Effector memory CD8-positive, alpha-beta T cell (primary cell): Measurements from ENCODE around the gene BPHL.
"Not testable (repeated sequence)": the region's sequence is repeated elsewhere in the genome, so short reads cannot be mapped to it uniquely, and the experiment has no call there.

Source experiments
- ATAC-seq: fragments of 150-1000 bp; cut with Tn5 transposase; replicated peaks from 2 replicates; pipeline ENCODE4 v1.10.0; 2021; ENCODE audit warnings: mild to moderate bottlenecking, moderate library complexity
- DNase-seq, 3 experiments: peaks; one replicate each; pipeline ENCODE4 v3.0.0; 2021
- H3K27ac Mint-ChIP-seq, 2 donors: one replicate each; pipeline ENCODE4 v1.8.0; 2022; ENCODE audit warnings: mild to moderate bottlenecking in 2 of 2, mixed read lengths in 2 of 2, moderate library complexity in 2 of 2
- H3K27me3 Mint-ChIP-seq, 2 donors: one replicate each; pipeline ENCODE4 v1.8.0; 2022; ENCODE audit warnings: mixed read lengths in 2 of 2
- H3K36me3 Mint-ChIP-seq: one replicate; pipeline ENCODE4 v1.8.0; 2022; ENCODE audit warnings: mild to moderate bottlenecking, moderate library complexity, mixed read lengths; ENCODE audit not compliant: insufficient read depth
- H3K4me1 Mint-ChIP-seq, 2 donors: one replicate each; pipeline ENCODE4 v1.8.0; 2022; ENCODE audit warnings: low read depth in 2 of 2, mixed read lengths in 2 of 2
- H3K4me3 Mint-ChIP-seq, 2 donors: one replicate each; pipeline ENCODE4 v1.8.0; 2022; ENCODE audit warnings: mild to moderate bottlenecking in 2 of 2, mixed read lengths in 2 of 2, moderate library complexity in 2 of 2
- H3K9me3 Mint-ChIP-seq, 2 donors: one replicate each; pipeline ENCODE4 v1.8.0; 2022; ENCODE audit warnings: mixed read lengths in 2 of 2

Gene BPHL

GRCh38 chr6:3133515-3133914, 15.0 kb downstream of the BPHL start:
- ATAC-seq (no peak), DNase-seq (no peak)
- no peaks in the 10 kb centered on the region for H3K4me1 Mint-ChIP-seq
- H3K27me3 Mint-ChIP-seq: no peaks in the 10 kb centered on the region
- H3K9me3 Mint-ChIP-seq: no peaks in the 10 kb centered on the region
- H3K27ac Mint-ChIP-seq: no peak overlapping the region
- H3K36me3 Mint-ChIP-seq: peaks cover 7% of the 10 kb centered on the region
- H3K4me3 Mint-ChIP-seq: no peak overlapping the region

- H3K4me1 Mint-ChIP-seq: no peaks in the 10 kb centered on the region
- H3K27me3 Mint-ChIP-seq: no peaks in the 10 kb centered on the region
- H3K27ac Mint-ChIP-seq: no peak overlapping the region
- DNase-seq (no peak), ATAC-seq (no peak)
- H3K9me3 Mint-ChIP-seq: no peaks in the 10 kb centered on the region
- H3K36me3 Mint-ChIP-seq: peaks cover 7% of the 10 kb centered on the region
- no peak overlapping the region for H3K4me3 Mint-ChIP-seq
Observed at GRCh38 chr6:3135668-3136291, 17.3 kb downstream of the BPHL start.

- Mint-ChIP-seq H3K27me3 (no peaks in the 10 kb centered on the region), H3K36me3 (peaks cover 5% of the 10 kb centered on the region), H3K4me1 (no peaks in the 10 kb centered on the region), H3K9me3 (no peaks in the 10 kb centered on the region), H3K4me3 (no peak overlapping the region), H3K27ac (no peak overlapping the region)
- ATAC-seq (no peak), DNase-seq (no peak)
Observed at GRCh38 chr6:3136292-3137011, 17.9 kb downstream of the BPHL start.

DNA sequence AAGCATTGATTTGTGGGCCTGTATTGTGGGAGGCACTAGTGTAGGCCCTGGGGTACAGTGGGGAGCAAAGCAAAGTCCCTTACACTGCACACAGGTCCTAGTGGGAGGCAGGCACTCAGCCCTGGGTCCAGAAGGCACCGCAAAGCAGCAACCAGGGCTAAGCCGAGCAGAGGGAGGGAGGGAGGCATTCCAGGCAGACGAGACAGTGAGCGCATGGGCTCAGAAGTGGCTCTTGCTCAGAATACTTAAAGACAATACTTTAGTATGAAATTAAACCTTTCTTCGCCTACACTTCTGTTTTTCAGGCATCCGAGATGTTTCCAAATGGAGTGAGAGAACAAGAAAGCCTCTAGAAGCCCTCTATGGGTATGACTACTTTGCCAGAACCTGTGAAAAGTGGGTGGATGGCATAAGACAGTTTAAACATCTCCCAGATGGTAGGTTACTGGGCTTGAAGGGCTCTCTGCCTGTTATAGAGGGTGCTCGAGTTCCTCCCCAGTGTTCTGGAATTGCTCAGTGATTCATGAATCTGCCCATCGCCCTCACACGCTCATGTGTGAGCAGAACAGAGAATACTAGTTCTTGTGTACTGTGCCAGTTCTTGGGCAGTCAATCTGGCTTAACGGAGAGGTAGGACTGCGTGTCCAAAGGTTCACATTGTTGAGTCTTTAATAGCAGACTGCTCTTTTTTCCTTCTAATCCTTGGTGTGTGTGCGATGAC, 18.7 kb downstream of the BPHL start:
- no peak for DNase-seq
- no peak for ATAC-seq
- H3K27ac Mint-ChIP-seq: no peak overlapping the region
- H3K36me3 Mint-ChIP-seq: peaks cover 4% of the 10 kb centered on the region
- no peaks in the 10 kb centered on the region for H3K4me1 Mint-ChIP-seq
- no peaks in the 10 kb centered on the region for H3K27me3 Mint-ChIP-seq
- no peaks in the 10 kb centered on the region for H3K9me3 Mint-ChIP-seq
- no peak overlapping the region for H3K4me3 Mint-ChIP-seq

- ATAC-seq, H3K27ac Mint-ChIP-seq: not testable (repeated sequence)
Observed at GRCh38 chr6:3137873-3138272, 19.4 kb downstream of the BPHL start.

DNA sequence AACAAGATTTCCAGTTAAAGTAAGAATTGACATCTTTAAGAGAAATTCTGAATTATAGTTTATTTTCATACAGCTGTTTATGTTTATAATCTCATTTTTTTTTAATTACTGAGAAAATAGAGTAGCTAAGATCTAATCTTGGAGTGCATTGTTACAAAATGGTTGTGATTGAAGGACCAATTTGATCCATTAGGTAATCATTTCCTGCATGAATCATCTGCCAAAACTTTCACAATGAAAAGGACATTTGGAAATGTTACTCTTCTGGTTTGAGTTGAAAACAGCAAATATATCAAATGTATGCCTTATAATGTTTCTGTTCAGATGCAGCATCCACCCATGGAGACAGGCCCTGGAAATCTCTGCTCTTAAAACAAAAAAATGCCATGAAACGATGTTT, 19.8 kb downstream of the BPHL start:
- DNase-seq: no peak
- H3K4me1 Mint-ChIP-seq: no peaks in the 10 kb centered on the region
- H3K9me3 Mint-ChIP-seq: no peaks in the 10 kb centered on the region
- H3K4me3 Mint-ChIP-seq: no peak overlapping the region
- peaks cover 1% of the 10 kb centered on the region for H3K36me3 Mint-ChIP-seq
- no peak overlapping the region for H3K27ac Mint-ChIP-seq
- no peaks in the 10 kb centered on the region for H3K27me3 Mint-ChIP-seq
- no peak for ATAC-seq

More at GRCh38 chr6:3137873-3138272, 19.4 kb downstream of the BPHL start:
- not testable (repeated sequence) for H3K4me1 Mint-ChIP-seq, H3K4me3 Mint-ChIP-seq, H3K36me3 Mint-ChIP-seq, H3K27me3 Mint-ChIP-seq, DNase-seq, H3K9me3 Mint-ChIP-seq

DNA sequence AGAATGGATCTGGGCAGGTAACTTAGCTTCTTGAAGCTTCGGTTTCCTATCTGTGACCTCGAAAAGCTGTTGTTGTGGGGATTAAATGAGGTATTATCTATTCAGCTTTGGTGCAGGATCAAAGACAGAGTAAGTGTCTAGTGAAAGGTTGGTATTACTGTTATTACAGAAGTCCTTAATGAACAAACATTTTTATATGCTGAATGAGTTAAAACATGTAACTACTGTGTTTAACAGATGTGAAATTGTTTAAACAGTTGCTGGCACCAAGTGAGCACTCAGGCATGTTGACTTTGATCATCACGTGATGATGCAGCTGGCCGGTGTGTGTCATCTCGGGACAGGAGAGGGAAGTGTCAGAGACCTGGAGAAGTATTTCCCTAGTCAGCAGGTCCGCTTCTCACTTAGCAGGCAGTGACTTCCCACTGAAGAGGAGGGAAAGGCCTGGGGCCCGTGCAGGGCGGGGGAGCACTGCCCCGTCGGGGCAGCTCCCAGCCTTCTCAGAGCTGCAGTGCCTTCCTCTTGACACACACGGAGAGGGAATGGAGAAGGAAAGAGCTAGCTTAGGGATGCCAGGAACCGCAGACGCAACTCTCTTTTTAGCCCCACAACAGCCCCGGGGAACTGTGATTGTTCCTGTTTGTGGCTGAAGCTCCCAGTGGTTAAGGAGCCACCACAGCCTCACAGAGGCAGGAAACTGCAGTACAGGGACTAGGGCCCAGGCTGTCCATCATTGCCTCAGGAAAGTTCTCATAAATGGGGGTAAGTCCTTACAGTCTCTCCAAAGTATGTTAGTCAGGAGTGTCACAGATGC, 20.8 kb downstream of the BPHL start:
- no peak for ATAC-seq
- Mint-ChIP-seq H3K4me3 (no peak overlapping the region), H3K4me1 (no peaks in the 10 kb centered on the region), H3K9me3 (no peaks in the 10 kb centered on the region), H3K27ac (no peak overlapping the region), H3K36me3 (peaks cover 4% of the 10 kb centered on the region), H3K27me3 (no peaks in the 10 kb centered on the region)
- no peak for DNase-seq

GRCh38 chr6:3140201-3140600, 21.7 kb downstream of the BPHL start:
- ATAC-seq (no peak), DNase-seq (no peak)
- Mint-ChIP-seq H3K4me1 (no peaks in the 10 kb centered on the region), H3K27me3 (no peaks in the 10 kb centered on the region), H3K9me3 (no peaks in the 10 kb centered on the region), H3K36me3 (peaks cover 4% of the 10 kb centered on the region), H3K27ac (no peak overlapping the region), H3K4me3 (no peak overlapping the region)

DNA sequence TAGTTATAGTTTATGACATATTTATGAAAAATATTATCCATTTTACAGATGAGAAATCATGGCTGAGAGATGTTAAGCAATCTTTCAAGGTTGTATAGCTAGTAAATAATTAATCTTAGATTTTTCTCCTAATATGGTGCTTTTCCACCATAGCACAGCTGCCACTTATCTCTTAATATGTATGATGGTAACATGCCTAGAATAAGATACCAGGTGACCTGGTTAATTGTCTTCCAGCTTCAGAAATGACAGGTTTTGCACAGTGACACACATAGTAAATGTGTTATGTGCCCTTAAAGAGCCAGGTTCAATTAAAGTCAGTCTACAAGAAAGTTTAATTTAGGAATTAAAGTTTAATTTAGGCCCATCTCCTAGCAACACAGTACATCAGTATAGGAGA, 24.0 kb downstream of the BPHL start:
- Mint-ChIP-seq H3K27ac (no peak overlapping the region), H3K9me3 (no peaks in the 10 kb centered on the region), H3K27me3 (no peaks in the 10 kb centered on the region), H3K4me3 (no peak overlapping the region), H3K4me1 (no peaks in the 10 kb centered on the region), H3K36me3 (peaks cover 4% of the 10 kb centered on the region)
- no peak for ATAC-seq
- DNase-seq: no peak

GRCh38 chr6:3143158-3143557, 24.6 kb downstream of the BPHL start:
- ATAC-seq: no peak
- H3K9me3 Mint-ChIP-seq: no peaks in the 10 kb centered on the region
- no peaks in the 10 kb centered on the region for H3K4me1 Mint-ChIP-seq
- H3K27me3 Mint-ChIP-seq: no peaks in the 10 kb centered on the region
- H3K27ac Mint-ChIP-seq: no peak overlapping the region
- no peak for DNase-seq
- H3K4me3 Mint-ChIP-seq: no peak overlapping the region
- peaks cover 4% of the 10 kb centered on the region for H3K36me3 Mint-ChIP-seq

DNA sequence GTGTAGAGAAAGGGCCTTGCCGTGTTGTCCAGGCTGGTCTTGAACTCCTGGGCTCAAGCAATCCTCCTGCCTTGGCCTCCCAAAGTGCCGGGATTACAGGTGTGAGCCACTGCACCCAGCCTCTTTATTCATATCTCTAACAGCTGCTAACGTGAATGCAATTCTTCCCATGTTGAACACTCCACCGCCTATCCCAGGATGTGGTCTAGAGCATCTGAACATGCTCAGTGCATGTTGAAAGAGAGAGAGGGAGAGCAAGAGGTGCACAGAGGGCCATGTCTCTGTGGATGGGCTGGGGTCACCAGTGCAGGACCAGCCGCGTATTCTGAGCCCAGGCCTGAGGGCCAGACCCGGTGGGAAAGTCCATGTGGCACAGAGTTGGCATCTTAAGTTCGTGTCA, 26.1 kb downstream of the BPHL start:
- ATAC-seq: no peak
- Mint-ChIP-seq H3K9me3 (no peaks in the 10 kb centered on the region), H3K27ac (peak overlapping the region in 1 of 2 donors; percentile 41), H3K27me3 (no peaks in the 10 kb centered on the region), H3K36me3 (peaks cover 4% of the 10 kb centered on the region), H3K4me1 (no peaks in the 10 kb centered on the region), H3K4me3 (no peak overlapping the region)
- no peak for DNase-seq

DNA sequence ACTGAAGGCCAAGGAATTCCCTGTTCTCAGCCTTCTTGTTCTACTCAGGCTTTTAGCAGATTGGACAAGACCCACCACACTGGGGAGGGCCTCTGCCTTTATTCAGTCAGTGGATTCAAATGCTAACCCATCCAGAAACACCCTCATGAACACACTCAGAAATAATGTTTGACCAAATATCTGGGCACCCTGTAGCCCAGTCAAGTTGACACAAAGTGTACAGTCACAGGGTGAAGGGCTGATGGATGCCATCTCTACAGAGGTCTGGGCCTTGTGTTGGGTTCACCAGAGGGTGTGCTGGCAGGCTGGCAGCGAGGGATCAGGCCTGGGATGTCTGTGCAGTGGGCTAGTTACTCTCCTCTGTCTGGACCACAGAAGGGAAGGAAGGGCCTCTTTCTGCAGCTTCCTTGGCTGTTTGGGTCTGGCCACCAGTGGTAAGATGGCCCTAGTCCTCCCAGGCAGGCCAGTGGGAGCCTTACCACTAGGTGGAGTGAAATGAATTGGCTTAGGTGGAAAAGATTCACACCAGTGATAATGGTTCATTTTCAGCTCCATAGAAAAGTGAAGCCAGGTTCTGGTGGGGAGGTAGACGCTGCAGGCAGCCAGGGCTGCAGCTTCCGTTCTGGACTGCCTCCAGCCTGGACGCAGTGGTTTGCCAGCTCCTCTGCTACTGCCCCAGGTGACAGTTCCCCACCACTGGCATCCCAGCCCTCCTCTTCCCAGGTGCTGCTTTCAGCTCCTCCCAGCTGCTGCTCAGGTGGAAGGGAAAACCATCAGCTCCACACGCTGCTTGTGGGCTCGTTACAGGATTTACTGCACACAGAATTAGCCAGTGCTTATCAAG, 29.6 kb downstream of the BPHL start:
- no peak overlapping the region for H3K4me3 Mint-ChIP-seq
- no peaks in the 10 kb centered on the region for H3K4me1 Mint-ChIP-seq
- DNase-seq (no peak), ATAC-seq (no peak)
- H3K27ac Mint-ChIP-seq: no peak overlapping the region
- peaks cover 8% of the 10 kb centered on the region for H3K36me3 Mint-ChIP-seq
- no peaks in the 10 kb centered on the region for H3K9me3 Mint-ChIP-seq
- no peaks in the 10 kb centered on the region for H3K27me3 Mint-ChIP-seq

DNA sequence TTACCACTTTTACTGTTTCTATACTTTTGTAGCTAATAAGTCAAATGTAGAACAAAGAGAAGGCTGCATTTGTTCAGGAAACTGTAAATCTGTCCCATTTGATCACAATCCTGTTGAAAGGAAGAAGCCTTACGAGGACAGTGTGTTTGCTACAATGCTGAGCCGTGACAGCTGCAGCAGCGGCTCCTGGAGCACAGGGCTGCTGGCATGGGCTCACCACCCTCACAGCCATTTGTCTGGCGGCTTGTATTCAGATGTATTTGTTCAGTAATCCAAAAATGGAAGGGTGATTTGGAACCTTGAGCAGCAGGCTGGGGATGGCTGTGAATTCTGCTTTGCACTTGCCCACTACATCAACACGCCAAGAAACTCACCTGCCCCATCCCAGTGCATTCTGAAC, 33.2 kb downstream of the BPHL start:
- Mint-ChIP-seq H3K27me3 (peaks cover 5 to 9% of the 10 kb centered on the region in 2 donors), H3K36me3 (peaks cover 8% of the 10 kb centered on the region), H3K4me3 (no peak overlapping the region), H3K27ac (no peak overlapping the region), H3K4me1 (peaks cover 3 to 7% of the 10 kb centered on the region in 2 donors), H3K9me3 (no peaks in the 10 kb centered on the region)
- DNase-seq: no peak
- no peak for ATAC-seq
